ENCODE results near the gene RNF115. TPM values are rescaled to one million over a fixed set of nuclear protein-coding genes. Genes with fewer than 3 reads are reported as not detected.

Gene RNF115
- total RNA-seq, result 10 to 100 TPM; 42.8 to 44.6 TPM

DNA sequence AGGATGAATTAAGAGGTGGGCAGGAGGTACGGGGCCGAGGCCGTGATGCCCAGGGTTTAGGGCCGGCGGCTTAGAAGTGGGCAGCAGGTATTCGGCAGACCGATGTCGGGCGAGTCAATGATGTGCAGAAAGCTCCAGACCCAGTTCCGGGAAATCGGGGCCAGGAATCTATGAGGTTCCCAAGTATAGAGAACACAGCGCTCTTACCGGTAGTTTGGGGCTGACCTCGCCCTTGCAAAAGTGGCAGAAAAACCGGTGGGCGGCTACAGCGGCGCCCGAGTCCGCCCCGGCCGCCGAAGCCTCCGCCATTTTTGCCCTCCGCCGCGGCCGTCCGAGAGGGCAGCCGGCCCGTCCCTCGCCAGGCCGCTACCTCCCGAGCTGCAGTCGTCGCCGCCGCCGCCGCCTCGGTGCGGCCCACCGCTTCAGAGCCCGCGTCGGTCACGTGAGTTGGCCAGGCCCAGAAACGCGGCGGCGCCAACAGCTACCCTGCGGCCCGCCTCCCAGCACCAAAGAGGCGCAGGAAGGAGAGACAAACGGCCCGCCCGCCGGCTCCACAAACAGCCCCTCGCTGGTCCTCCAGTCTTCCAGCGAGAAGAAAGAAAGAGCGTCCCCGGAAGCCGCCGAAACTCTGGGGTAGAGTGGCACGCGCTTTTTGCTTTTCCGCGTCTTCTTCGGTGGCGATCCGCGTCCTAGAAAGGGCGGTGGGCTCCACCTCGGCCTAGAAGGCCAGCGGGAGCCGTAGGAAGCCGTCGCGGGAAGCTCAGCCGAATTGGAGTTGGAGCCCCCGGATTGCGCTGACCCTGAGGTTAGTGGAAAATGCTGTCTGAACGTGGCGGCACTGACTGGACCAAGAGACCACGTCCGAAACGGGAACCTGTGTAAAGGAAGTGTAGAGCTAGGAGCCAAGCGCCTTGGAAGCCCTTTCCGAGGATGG lies at the start of gene RNF115, which contains the start of gene POLR3C:
Gene RNF115 (minus strand): TSS at position 531 of the 934 bp plus-strand sequence. CDS start 222 bp downstream, at position 309.
Gene POLR3C (plus strand): TSS at position 636 of the 934 bp plus-strand sequence. CDS start 1,577 bp downstream, outside the sequence.
- H3K4me3 ChIP-seq, result peak within 1 kb of the TSS; percentile 57 to 84
- H3K27me3 ChIP-seq, result no peaks in the 10 kb centered on the region
- peaks cover 32% of the 10 kb centered on the region for H3K36me3 ChIP-seq
- DNase-seq (ENCODE audit: low spot score), result peak; percentile 90
- no peaks in the 10 kb centered on the region for H3K9me3 ChIP-seq
- peak within 1 kb of the TSS; percentile 84 to 96 for H3K27ac ChIP-seq
- peaks cover 0 to 14% of the 10 kb centered on the region in 2 donors for H3K4me1 ChIP-seq
- TF ChIP-seq, protein P1, sequence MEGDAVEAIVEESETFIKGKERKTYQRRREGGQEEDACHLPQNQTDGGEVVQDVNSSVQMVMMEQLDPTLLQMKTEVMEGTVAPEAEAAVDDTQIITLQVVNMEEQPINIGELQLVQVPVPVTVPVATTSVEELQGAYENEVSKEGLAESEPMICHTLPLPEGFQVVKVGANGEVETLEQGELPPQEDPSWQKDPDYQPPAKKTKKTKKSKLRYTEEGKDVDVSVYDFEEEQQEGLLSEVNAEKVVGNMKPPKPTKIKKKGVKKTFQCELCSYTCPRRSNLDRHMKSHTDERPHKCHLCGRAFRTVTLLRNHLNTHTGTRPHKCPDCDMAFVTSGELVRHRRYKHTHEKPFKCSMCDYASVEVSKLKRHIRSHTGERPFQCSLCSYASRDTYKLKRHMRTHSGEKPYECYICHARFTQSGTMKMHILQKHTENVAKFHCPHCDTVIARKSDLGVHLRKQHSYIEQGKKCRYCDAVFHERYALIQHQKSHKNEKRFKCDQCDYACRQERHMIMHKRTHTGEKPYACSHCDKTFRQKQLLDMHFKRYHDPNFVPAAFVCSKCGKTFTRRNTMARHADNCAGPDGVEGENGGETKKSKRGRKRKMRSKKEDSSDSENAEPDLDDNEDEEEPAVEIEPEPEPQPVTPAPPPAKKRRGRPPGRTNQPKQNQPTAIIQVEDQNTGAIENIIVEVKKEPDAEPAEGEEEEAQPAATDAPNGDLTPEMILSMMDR (IDR thresholded peaks at IDR 0.05), result no peak

DNA sequence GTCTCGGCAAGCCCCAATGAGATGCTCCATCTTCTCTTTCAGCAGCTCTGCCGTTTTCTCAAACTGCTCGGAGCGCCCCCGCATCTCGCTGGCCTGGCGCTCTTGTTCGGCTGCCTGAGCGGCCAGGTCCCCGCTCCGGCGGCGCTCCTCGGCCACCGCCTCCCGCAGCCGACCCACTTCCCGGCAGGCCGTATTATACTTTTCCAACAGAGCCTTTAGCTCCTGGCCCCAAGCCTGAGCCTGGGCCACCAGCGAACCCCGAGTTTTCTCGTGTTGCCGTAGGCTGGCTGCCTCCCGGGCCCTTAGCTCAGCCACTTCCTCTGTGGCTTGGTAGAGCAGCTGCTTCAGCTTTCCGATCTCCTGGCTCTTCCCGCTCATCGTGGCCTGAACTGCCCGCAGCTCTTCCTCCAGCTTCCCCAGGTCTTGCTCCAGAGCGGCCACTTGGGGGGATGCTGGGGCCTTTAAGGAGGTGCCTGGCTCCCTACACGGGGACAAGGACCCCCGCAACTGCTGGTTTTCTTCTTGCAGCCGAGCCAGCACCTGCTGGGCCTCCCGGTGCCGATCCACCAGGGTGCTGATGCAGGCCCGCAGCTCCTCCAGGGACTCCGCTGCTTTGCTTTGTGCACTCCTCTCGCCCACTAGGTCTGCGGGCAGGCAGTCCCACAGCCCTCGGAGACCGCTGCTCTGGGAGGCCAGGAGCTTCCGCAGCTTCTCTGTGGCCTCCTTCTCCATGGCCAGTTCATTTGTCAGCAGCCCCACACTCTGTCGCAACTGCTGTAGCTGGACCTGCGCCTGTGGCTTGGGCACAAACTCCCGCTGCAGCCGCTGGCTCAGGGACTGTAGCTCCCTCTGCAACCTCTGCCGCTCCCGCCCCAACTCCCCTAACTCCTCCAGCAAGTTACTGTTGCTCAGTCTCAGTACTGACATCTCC lies 48.4 kb upstream of the RNF115 start:
- no peaks in the 10 kb centered on the region for H3K36me3 ChIP-seq
- DNase-seq (ENCODE audit: low spot score), result peak; percentile 84
- H3K4me1 ChIP-seq, result peaks cover 0 to 7% of the 10 kb centered on the region in 2 donors
- H3K4me3 ChIP-seq, result peak overlapping the region; percentile 42 to 50
- H3K9me3 ChIP-seq, result no peaks in the 10 kb centered on the region
- no peaks in the 10 kb centered on the region for H3K27me3 ChIP-seq
- TF ChIP-seq, protein P1 (IDR thresholded peaks at IDR 0.05), result no peak
- peak overlapping the region; percentile 76 to 79 for H3K27ac ChIP-seq

DNA sequence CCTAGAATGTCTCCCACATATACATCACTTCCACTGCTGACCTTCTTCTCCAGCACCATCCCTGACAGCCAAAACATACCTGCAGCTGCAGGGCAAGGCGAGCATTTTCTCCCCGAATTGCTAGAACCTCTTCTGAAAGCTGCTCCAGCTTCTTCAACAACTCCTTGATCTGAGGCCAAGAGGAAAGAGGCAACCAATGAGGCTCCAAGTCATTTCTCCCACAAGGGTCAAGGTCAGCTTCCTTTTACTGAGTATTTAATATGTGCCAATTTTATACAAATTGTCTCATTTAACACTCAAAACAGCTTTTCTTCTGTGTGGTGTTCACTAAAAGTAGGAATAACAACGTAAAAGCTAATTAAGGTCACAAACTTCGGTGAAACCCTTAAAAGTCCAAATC lies 44.3 kb upstream of the RNF115 start:
- H3K4me3 ChIP-seq, result no peak overlapping the region
- peaks cover 0 to 7% of the 10 kb centered on the region in 2 donors for H3K4me1 ChIP-seq
- H3K27ac ChIP-seq, result no peak overlapping the region
- H3K27me3 ChIP-seq, result no peaks in the 10 kb centered on the region
- no peaks in the 10 kb centered on the region for H3K9me3 ChIP-seq
- TF ChIP-seq, protein P1 (IDR thresholded peaks at IDR 0.05), result no peak
- H3K36me3 ChIP-seq, result no peaks in the 10 kb centered on the region
- DNase-seq (ENCODE audit: low spot score), result no peak

DNA sequence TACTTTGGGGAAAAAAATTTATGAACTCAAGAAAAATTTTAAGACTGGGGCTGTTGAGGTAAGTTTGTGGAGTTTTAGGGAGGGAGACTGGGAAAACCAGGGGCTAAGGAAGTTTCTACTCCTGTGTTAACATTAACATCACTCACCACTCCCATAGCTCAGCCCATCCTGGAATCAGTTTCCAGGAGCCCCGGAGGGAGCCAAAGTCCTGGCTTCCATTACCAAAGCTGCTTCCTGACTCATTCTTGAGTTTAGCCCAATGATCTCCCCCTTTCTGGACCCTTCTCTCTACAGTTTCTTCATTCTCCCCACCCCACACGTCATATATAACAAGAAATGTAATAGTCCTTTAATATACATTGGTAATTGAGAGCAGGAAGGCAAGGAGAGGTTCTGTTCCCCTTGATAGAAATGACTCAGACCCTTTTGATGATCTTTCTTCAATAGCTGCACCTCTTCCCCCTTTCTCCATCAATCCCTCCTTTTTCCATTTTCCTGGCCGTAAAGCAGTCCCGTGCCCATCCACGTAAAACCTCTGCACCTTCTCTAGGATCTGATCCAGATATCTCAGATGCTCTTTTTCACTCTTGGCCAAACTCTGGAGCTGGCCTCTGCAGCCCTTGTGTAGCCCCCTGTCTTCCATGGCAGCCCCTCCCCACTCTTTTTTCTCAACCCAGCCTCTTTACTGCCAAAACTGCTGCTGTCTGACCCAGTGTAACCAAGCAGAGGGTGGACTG lies 39.6 kb upstream of the RNF115 start:
- TF ChIP-seq, protein P1 (IDR thresholded peaks at IDR 0.05), result no peak
- no peak for DNase-seq (ENCODE audit: low spot score)

DNA sequence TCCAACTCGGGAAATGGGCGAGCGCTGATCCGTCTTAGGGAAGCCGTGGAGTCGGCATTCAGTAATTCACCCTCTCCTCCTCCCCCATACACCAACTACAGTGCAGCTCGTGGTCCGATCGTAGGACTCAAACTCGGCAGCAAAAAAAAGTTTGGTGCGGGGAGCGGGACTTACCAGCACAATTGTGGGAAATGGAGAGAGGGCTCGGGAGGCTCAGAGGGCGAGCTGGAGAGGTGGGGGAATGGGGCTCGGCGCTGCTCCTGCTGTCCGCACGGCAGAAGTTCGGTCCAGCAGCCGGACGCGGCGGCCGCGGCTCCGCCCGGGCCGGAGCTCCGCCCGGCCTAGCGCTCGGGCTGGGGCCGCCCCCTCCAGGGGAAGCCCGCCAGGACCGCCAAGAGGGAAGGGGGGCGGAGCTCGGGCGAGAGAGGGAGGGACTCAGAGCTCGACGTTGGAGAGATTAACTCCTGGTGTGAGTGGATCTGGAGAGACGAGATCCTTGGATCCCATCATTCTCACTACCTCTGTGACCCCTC lies 35.7 kb upstream of the RNF115 start:
- H3K36me3 ChIP-seq, result peaks cover 22% of the 10 kb centered on the region
- peak overlapping the region; percentile 81 to 94 for H3K4me3 ChIP-seq
- no peaks in the 10 kb centered on the region for H3K9me3 ChIP-seq
- H3K27ac ChIP-seq, result peak overlapping the region; percentile 91 to 95
- H3K4me1 ChIP-seq, result peaks cover 0 to 19% of the 10 kb centered on the region in 2 donors
- TF ChIP-seq, protein P1 (IDR thresholded peaks at IDR 0.05), result peak in 1 of 2 donors; percentile 29
- H3K27me3 ChIP-seq, result no peaks in the 10 kb centered on the region
- DNase-seq (ENCODE audit: low spot score), result peak; percentile 90

More for the DNA sequence above, 39.6 kb upstream of the RNF115 start:
- no peaks in the 10 kb centered on the region for H3K36me3 ChIP-seq
- H3K27ac ChIP-seq, result no peak overlapping the region
- H3K27me3 ChIP-seq, result no peaks in the 10 kb centered on the region
- H3K4me3 ChIP-seq, result no peak overlapping the region
- H3K4me1 ChIP-seq, result peaks cover 0 to 6% of the 10 kb centered on the region in 2 donors
- no peaks in the 10 kb centered on the region for H3K9me3 ChIP-seq

Data from right atrium auricular region (tissue), 2 donors.